K562 (cell line): ENCODE data around the gene CUTA. TPM values are rescaled to one million over a fixed set of nuclear protein-coding genes. Genes with fewer than 3 reads are reported as not detected.

Experiments
- EP300 ChIP-seq: IDR thresholded peaks from 2 replicates; pipeline ENCODE4 v1.6.1; 2012; ENCODE audit warnings: low read length, improper control_type of control experiment
- ERF ChIP-seq: fragments of 450-650 bp; formaldehyde crosslinking; IDR thresholded peaks from 2 replicates; pipeline ENCODE4 v1.4.0; 2020; ENCODE audit warnings: mild to moderate bottlenecking, mixed read lengths
- ETS2 ChIP-seq: IDR thresholded peaks from 2 replicates; pipeline ENCODE4 v1.6.1; 2016; ENCODE audit warnings: borderline replicate concordance, missing genetic modification characterization, mild to moderate bottlenecking, moderate library complexity, missing compliant biosample characterization; ENCODE audit not compliant: poor library complexity, severe bottlenecking
- HINFP ChIP-seq: fragments of 450-650 bp; conservative IDR thresholded peaks from 2 replicates; pipeline ENCODE4 v1.6.1; 2016; ENCODE audit warnings: missing genetic modification characterization, low read depth, mild to moderate bottlenecking, control low read depth, missing compliant biosample characterization
- HNRNPH1 ChIP-seq: fragments of 200-400 bp; formaldehyde crosslinking; optimal IDR thresholded peaks from 2 replicates; pipeline ENCODE3; 2017; ENCODE audit warnings: low read depth, mild to moderate bottlenecking, low read length, moderate library complexity
- LEF1 ChIP-seq: fragments of 450-650 bp; IDR thresholded peaks from 2 replicates; pipeline ENCODE4 v1.6.1; 2016; ENCODE audit warnings: mild to moderate bottlenecking
- MLLT1 ChIP-seq, 2 experiments: fragments of 450-650 bp; IDR thresholded peaks; 2 replicates each; pipeline ENCODE4 v1.6.1; 2016
- NR2C2 ChIP-seq, 2 experiments: fragments of 200-800 bp in 1 of 2; sonication (Bioruptor generic) in 1 of 2; sonication (generic) in 1 of 2; formaldehyde crosslinking in 1 of 2; IDR thresholded peaks; 2 replicates each; pipeline versions ENCODE4 v1.6.1 to v1.8.0; 2016 to 2022; ENCODE audit warnings: mild to moderate bottlenecking in 1 of 2, missing compliant biosample characterization in 1 of 2, missing genetic modification characterization in 1 of 2, missing genetic modification reagents in 1 of 2
- PRPF4 ChIP-seq: fragments of 200-400 bp; formaldehyde crosslinking; IDR thresholded peaks from one replicate; pipeline ENCODE4 v1.6.1; 2017; ENCODE audit warnings: low read length, low read depth, mild to moderate bottlenecking; ENCODE audit not compliant: insufficient read depth, poor library complexity, severe bottlenecking
- SIN3B ChIP-seq: fragments of 450-650 bp; IDR thresholded peaks from 2 replicates; pipeline ENCODE4 v1.6.1; 2017; ENCODE audit warnings: low read depth, mild to moderate bottlenecking, moderate library complexity
- TAF7 ChIP-seq: fragments of 450-650 bp; IDR thresholded peaks from 2 replicates; pipeline ENCODE4 v1.6.1; 2016; ENCODE audit warnings: missing genetic modification characterization, missing compliant biosample characterization
- TSHZ1 ChIP-seq: fragments of 250-450 bp; sonication (Bioruptor Pico); IDR thresholded peaks from 2 replicates; pipeline ENCODE4 v1.4.0; 2020; ENCODE audit warnings: mild to moderate bottlenecking, moderate library complexity
- ZFX ChIP-seq: sonication (generic); formaldehyde crosslinking; IDR thresholded peaks from 2 replicates; pipeline ENCODE4 v1.8.0; 2022; ENCODE audit warnings: mild to moderate bottlenecking, missing genetic modification reagents, moderate library complexity
- ZNF184 ChIP-seq: sonication (generic); formaldehyde crosslinking; IDR thresholded peaks from 2 replicates; pipeline ENCODE4 v1.5.0; 2020; ENCODE audit warnings: missing genetic modification reagents
- ZNF75A ChIP-seq: fragments of 450-650 bp; formaldehyde crosslinking; IDR thresholded peaks from 2 replicates; pipeline ENCODE4 v1.4.0; 2020; ENCODE audit warnings: mild to moderate bottlenecking
- ZNF76 ChIP-seq: fragments of 250-450 bp; sonication (Bioruptor Pico); IDR thresholded peaks from 2 replicates; pipeline ENCODE4 v1.4.0; 2020; ENCODE audit warnings: mild to moderate bottlenecking, moderate library complexity, borderline replicate concordance
- polyA plus RNA-seq, 8 experiments: library from polyadenylated mRNA; depleted of rRNA in 4 of 8; stranded (reverse) in 5 of 8; unstranded in 3 of 8; fragments of >200 nt; fragmentation: Nextera tagmentation in 2 of 8; fragmentation: Illumina TruSeq in 1 of 8; extraction: Ambion mirVana in 2 of 8; extraction: Trizol in 1 of 8; gene quantifications; 2 replicates each; pipeline versions ENCODE4 v1.2.1 to v1.2.3, GENCODE V29; 2011 to 2014; ENCODE audit warnings: inconsistent platforms in 1 of 8, missing spikeins in 1 of 8
- total RNA-seq, 7 experiments: library from RNA; depleted of rRNA in 6 of 7; stranded (reverse); fragments of >200 nt in 6 of 7; fragmentation: Illumina TruSeq in 2 of 7; extraction: Trizol in 2 of 7; gene quantifications; 2 replicates each; pipeline versions ENCODE4 v1.2.1 to v1.2.3, GENCODE V29; 2011 to 2021; ENCODE audit warnings: low replicate concordance in 1 of 7
- TF ChIP-seq, protein P1 (sequence below): fragments of 450-650 bp; IDR thresholded peaks from 2 replicates; pipeline ENCODE4 v1.7.1; 2018; ENCODE audit warnings: mild to moderate bottlenecking, low read depth; ENCODE audit not compliant: partially characterized antibody

Gene CUTA
- total and polyA plus RNA-seq, 9 of the 15 experiments (the other 6 are each of a cell fraction or from before 2014, with no cell fraction given) = 166 to 682 (median 310) TPM

- peak in 1 of 2 experiments; percentile 99; a peak in 2 of 4 replicates for TF ChIP-seq MLLT1 (IDR thresholded peaks at IDR 0.05)
- peak; percentile 33; the same call in 1 of the 2 replicates for TF ChIP-seq EP300
- no peak for TF ChIP-seq ETS2 (tag)
- no peak for TF ChIP-seq PRPF4
- peak; percentile 82 for TF ChIP-seq ZFX
- no peak for TF ChIP-seq TAF7 (tag)
- no peak for TF ChIP-seq ZNF76 (CRISPR knock-in tag)
- no peak for TF ChIP-seq HNRNPH1
- 0 out of 2 replicates have a peak, but pooled peaks have one; percentile 69 for TF ChIP-seq NR2C2 (CRISPR knock-in tag; IDR thresholded peaks at IDR 0.05)
- TF ChIP-seq NR2C2 (tag; IDR thresholded peaks at IDR 0.05) = peak; percentile 96
- no peak for TF ChIP-seq HINFP
- TF ChIP-seq, protein P1, sequence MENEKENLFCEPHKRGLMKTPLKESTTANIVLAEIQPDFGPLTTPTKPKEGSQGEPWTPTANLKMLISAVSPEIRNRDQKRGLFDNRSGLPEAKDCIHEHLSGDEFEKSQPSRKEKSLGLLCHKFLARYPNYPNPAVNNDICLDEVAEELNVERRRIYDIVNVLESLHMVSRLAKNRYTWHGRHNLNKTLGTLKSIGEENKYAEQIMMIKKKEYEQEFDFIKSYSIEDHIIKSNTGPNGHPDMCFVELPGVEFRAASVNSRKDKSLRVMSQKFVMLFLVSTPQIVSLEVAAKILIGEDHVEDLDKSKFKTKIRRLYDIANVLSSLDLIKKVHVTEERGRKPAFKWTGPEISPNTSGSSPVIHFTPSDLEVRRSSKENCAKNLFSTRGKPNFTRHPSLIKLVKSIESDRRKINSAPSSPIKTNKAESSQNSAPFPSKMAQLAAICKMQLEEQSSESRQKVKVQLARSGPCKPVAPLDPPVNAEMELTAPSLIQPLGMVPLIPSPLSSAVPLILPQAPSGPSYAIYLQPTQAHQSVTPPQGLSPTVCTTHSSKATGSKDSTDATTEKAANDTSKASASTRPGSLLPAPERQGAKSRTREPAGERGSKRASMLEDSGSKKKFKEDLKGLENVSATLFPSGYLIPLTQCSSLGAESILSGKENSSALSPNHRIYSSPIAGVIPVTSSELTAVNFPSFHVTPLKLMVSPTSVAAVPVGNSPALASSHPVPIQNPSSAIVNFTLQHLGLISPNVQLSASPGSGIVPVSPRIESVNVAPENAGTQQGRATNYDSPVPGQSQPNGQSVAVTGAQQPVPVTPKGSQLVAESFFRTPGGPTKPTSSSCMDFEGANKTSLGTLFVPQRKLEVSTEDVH = peak; percentile 81
- TF ChIP-seq TSHZ1 = no peak
- TF ChIP-seq LEF1 = peak; percentile 91
- TF ChIP-seq ZNF75A (CRISPR knock-in tag) = no peak
- TF ChIP-seq ERF (CRISPR knock-in tag) = no peak
- TF ChIP-seq ZNF184 (CRISPR knock-in tag) = no peak
- TF ChIP-seq SIN3B = peak; percentile 76
Observed at GRCh38 chr6:33417903-33418689, at the start of gene CUTA (continued).
